NCI-H345 treated with DMSO at 0.1 percent for 48 hours (cell line): ENCODE results near the gene PCDHGA7.
"Not testable (repeated sequence)": the region's sequence is repeated elsewhere in the genome, so short reads cannot be mapped to it uniquely, and the experiment has no call there.

ENCODE experiments used
- DNase-seq: peaks from one replicate; lab custom pipeline; 2025; ENCODE audit not compliant: unreplicated experiment; lab: John Stamatoyannopoulos, UW

The PCDHGA7 gene

DNA sequence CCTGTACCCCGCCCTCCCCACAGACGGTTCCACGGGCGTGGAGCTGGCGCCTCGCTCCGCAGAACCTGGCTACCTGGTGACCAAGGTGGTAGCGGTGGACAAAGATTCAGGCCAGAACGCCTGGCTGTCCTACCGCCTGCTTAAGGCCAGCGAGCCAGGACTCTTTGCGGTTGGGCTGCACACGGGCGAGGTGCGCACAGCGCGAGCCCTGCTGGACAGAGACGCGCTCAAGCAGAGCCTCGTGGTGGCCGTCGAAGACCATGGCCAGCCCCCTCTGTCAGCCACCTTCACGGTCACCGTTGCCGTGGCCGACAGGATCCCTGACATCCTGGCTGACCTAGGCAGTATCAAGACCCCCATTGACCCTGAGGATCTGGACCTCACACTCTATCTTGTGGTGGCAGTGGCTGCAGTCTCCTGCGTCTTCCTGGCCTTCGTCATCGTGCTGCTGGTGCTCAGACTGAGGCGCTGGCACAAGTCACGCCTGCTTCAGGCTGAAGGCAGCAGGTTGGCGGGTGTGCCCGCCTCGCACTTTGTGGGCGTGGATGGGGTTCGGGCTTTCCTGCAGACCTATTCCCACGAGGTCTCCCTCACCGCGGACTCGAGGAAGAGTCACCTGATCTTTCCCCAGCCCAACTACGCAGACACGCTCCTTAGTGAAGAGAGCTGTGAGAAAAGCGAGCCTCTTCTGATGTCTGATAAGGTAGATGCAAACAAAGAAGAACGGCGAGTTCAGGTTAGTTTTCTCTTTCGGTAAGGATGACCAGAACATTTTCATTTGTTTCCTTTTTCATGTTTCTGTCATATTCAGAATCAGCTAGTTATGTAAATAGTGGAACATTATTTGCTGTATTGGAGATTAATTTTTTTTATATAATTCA, 16.3 kb upstream of the PCDHGA7 start:
- DNase-seq: no peak

DNA sequence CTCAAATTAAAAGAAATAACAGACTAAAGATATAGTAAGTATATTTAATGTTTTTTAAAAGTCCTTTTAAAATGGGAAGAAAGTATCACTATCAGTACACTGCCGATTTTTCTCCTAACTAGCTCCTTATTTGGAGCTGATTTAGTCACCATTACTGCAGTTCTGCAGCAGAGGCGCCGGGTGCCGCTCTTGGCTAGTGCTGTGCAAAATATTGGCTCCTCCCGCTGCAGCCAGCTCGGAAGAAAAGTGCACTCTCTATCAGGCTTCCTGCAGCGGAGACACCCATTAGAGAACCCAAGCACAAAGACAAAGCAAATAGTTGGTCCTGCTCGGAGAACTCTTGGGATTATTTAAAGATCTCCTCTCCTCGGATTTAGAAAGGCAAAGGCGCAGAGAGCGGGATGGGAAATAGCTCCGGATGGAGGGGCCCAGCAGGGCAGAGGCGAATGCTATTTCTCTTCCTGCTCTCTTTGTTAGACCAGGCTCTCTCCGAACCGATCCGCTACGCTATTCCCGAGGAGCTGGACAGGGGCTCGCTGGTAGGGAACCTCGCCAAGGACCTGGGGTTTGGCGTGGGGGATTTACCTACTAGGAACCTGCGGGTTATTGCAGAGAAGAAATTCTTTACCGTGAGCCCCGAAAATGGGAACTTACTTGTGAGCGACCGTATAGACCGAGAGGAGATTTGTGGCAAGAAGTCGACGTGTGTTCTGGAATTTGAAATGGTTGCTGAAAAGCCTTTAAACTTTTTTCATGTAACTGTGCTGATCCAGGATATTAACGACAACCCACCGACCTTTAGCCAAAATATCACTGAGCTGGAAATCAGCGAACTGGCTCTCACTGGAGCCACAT, 12.3 kb upstream of the PCDHGA7 start, which contains the start of gene PCDHGB3:
Gene PCDHGB3 (plus strand): TSS at position 249 of the 855 bp plus-strand sequence. CDS start 153 bp downstream, at position 402.
- DNase-seq: no peak

DNA sequence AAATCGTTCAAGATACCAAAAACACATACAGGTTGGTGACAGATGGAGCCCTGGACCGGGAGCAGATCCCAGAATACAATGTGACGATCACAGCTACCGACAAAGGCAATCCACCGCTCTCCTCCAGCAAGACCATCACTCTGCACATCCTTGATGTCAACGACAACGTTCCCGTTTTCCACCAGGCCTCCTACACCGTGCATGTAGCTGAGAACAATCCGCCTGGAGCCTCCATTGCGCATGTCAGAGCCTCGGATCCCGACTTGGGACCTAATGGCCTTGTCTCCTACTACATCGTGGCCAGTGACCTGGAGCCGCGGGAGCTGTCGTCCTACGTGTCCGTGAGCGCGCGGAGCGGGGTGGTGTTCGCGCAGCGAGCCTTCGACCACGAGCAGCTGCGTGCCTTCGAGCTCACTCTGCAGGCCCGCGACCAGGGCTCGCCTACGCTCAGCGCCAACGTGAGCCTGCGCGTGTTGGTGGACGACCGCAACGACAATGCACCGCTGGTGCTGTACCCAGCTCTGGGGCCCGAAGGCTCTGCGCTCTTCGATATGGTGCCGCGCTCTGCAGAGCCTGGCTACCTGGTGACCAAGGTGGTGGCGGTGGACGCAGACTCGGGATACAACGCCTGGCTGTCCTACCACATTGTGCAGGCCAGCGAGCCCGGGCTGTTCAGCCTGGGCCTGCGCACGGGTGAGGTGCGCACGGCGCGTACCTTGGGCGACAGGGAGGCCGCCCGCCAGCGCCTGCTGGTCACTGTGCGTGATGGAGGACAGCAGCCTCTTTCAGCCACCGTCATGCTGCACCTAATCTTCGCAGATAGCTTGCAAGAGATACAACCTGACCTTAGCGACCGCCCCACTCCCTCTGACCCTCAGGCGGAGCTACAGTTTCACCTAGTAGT, 10.7 kb upstream of the PCDHGA7 start:
- no peak for DNase-seq

DNA sequence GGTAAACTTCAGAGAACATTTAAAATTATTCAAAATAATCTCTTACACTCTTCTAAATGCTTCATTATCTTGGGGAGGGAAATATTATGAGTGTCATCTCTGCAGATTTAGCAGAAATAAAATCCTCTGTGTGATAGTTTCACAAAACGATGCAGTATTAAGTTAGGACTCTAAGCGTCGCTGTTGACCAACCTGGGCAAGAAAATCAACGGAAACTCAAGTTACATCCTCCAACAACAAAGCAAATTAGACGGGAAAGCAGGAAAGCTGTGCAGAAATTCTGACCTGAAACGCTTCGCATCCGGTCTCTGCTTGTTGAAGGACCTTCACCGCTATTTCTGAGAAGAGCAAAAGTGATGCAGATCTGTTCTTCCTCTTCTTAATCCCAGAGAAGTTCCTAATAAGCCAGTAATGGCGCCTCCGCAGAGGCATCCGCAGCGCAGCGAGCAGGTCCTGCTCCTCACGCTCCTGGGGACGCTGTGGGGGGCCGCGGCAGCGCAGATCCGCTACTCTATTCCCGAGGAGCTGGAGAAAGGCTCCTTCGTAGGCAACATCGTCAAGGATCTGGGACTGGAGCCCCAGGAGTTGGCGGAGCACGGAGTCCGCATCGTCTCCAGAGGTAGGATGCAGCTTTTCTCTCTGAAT, 8.7 kb upstream of the PCDHGA7 start, which contains the start of gene PCDHGA6:
Gene PCDHGA6 (plus strand): TSS at position 219 of the 645 bp plus-strand sequence. CDS start 193 bp downstream, at position 412.
- no peak for DNase-seq

DNA sequence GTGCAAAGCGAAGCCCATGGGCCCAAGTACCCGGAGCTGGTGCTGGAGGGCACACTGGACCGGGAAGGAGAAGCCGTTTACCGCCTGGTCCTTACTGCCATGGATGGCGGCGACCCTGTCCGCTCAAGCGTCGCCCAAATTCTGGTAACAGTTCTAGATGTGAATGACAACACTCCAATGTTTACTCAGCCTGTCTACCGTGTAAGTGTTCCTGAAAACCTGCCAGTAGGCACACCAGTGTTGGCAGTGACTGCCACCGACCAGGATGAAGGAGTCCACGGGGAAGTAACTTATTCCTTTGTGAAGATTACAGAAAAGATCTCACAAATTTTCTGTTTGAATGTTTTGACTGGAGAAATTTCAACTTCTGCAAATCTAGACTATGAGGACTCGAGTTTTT, 7.9 kb upstream of the PCDHGA7 start:
- no peak for DNase-seq

DNA sequence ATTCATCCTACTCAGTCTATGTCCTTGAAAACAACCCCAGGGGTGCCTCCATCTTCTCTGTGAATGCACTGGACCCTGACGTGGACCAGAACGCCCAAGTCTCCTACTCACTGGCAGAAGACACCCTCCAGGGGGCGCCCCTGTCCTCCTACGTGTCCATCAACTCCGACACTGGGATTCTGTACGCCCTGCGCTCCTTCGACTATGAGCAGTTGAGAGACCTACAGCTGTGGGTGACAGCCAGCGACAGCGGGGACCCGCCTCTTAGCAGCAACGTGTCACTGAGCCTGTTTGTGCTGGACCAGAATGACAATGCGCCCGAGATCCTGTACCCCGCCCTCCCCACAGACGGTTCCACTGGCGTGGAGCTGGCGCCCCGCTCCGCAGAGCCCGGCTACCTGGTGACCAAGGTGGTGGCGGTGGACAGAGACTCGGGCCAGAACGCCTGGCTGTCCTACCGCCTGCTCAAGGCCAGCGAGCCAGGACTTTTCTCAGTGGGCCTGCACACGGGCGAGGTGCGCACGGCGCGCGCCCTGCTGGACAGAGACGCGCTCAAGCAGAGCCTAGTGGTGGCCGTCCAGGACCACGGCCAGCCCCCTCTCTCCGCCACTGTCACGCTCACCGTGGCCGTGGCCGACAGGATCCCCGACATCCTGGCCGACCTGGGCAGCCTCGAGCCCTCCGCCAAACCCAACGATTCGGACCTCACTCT, 6.9 kb upstream of the PCDHGA7 start:
- DNase-seq: not testable (repeated sequence)

DNA sequence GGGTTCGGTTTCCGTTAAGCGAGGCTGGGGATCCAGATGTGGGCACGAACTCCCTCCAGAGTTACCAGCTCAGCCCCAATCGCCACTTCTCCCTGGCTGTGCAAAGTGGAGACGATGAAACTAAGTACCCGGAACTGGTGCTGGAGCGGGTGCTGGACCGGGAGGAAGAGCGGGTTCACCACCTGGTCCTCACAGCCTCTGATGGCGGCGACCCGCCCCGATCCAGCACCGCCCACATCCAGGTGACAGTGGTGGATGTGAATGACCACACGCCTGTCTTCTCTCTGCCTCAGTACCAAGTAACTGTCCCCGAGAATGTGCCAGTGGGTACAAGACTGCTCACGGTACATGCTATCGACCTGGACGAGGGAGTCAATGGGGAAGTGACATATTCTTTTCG, 803 bp downstream of the PCDHGA7 start:
- DNase-seq: no peak

DNA sequence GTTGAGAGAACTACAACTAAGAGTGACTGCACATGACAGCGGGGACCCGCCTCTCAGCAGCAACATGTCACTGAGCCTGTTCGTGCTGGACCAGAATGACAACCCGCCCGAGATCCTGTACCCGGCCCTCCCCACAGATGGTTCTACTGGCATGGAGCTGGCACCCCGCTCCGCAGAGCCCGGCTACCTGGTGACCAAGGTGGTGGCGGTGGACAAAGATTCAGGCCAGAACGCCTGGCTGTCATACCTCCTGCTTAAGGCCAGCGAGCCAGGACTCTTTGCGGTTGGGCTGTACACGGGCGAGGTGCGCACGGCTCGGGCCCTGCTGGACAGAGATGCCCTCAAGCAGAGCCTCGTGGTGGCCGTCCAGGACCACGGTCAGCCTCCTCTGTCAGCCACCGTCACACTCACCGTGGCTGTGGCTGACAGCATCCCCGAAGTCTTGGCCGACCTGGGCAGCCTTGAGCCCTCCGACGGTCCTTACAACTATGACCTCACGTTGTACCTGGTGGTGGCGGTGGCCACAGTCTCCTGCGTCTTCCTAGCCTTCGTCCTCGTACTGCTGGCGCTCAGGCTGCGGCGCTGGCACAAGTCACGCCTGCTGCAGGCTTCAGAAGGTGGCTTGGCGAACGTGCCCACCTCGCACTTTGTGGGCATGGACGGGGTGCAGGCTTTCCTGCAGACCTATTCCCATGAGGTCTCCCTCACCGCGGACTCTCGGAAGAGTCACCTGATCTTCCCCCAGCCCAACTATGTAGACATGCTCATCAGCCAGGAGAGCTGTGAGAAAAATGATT, 2.1 kb downstream of the PCDHGA7 start:
- DNase-seq: no peak

DNA sequence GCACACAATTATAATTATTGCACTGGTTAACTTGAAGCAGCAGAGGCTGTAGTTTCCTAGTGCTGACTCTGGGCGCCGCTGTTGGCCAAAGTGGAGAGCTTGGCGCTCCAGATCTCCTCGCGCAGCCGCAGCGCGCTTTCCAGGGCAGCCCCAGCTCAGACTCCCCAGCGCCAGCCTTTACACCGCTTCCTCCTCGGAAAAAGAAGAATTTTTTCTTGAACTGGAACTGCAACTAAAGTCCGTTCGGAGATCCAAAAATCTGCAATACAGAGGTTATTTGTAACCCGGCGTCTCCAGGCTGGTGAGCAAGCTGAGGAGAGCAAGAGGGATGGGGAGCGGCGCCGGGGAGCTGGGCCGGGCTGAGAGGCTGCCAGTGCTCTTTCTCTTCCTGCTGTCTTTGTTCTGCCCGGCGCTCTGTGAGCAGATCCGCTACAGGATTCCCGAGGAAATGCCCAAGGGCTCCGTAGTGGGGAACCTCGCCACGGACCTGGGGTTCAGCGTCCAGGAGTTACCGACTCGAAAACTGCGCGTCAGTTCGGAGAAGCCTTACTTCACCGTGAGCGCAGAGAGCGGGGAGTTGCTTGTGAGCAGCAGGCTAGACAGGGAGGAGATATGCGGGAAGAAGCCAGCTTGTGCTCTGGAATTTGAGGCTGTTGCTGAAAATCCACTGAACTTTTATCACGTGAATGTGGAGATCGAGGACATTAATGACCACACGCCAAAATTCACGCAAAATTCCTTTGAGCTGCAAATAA, 5.2 kb downstream of the PCDHGA7 start, which contains the start of gene PCDHGB4:
Gene PCDHGB4 (plus strand): TSS at position 142 of the 755 bp plus-strand sequence. CDS start 187 bp downstream, at position 329.
- DNase-seq: not testable (repeated sequence)

DNA sequence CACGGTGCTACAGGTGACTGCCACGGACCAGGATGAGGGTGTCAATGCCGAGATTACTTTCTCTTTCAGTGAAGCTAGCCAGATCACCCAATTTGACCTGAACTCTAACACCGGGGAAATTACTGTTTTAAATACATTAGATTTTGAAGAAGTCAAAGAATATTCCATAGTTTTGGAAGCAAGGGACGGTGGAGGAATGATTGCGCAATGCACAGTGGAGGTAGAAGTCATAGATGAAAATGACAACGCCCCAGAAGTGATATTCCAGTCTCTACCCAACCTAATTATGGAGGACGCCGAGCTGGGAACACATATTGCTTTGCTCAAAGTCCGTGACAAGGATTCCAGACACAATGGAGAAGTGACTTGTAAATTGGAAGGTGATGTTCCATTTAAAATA, 6.1 kb downstream of the PCDHGA7 start:
- DNase-seq: no peak

DNA sequence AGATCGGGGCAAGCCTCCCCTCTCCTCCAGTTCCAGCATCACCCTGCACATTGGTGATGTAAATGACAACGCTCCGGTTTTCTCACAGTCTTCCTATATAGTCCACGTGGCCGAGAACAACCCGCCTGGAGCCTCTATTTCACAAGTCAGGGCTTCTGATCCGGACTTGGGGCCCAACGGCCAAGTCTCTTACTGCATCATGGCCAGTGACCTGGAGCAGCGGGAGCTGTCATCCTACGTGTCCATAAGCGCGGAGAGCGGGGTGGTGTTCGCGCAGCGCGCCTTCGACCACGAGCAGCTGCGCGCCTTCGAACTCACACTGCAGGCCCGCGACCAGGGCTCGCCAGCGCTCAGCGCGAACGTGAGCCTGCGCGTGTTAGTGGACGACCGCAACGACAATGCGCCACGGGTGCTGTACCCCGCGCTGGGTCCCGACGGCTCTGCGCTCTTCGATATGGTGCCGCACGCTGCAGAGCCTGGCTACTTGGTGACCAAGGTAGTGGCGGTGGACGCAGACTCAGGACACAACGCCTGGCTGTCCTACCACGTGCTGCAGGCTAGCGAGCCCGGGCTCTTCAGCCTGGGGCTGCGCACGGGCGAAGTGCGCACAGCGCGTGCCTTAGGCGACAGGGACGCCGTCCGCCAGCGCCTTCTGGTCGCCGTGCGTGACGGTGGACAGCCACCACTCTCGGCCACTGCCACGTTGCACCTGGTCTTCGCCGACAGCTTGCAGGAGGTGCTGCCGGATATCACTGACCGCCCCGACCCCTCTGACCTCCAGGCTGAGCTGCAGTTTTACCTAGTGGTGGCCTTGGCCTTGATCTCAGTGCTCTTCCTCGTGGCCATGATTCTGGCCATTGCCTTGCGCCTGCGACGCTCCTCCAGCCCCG, 6.9 kb downstream of the PCDHGA7 start:
- DNase-seq: no peak

DNA sequence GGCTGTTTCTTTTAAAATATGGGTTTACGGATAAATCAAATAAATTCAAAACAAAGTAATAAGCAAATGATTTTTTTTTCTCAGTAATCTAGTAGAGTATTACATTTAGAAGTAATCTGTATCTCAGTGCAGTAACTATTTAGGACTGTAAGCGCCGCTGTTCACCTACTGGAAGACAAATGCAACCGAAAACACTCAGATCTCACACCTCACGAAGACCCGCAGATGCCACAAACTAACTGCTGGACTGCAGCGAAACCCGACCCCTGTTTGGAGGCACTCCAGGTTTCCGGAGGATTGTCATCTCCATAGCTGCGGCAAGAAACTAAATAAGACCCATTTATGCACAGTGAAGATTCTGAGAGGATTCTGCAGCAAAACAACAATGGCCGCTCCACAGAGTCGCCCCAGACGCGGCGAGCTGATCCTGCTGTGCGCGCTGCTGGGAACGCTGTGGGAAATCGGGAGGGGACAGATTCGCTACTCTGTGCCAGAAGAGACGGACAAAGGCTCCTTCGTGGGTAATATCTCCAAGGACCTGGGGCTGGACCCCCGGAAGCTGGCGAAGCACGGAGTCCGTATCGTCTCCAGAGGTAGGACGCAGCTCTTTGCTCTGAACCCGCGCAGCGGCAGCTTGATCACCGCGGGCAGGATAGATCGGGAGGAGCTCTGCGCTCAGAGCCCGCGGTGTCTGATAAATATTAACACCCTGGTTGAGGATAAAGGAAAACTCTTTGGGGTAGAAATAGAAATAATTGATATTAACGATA, 10.1 kb downstream of the PCDHGA7 start, which contains the start of gene PCDHGA8:
Gene PCDHGA8 (plus strand): TSS at position 205 of the 770 bp plus-strand sequence. CDS start 181 bp downstream, at position 386.
- no peak for DNase-seq

DNA sequence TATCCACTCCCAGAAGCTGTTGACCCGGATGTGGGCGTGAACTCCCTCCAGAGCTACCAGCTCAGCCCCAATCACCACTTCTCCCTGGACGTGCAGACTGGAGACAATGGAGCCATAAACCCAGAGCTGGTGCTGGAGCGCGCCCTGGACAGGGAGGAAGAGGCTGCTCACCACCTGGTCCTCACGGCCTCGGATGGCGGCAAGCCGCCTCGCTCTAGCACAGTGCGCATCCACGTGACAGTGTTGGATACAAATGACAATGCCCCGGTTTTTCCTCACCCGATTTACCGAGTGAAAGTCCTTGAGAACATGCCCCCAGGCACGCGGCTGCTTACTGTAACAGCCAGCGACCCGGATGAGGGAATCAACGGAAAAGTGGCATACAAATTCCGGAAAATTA, 10.7 kb downstream of the PCDHGA7 start:
- DNase-seq: no peak

DNA sequence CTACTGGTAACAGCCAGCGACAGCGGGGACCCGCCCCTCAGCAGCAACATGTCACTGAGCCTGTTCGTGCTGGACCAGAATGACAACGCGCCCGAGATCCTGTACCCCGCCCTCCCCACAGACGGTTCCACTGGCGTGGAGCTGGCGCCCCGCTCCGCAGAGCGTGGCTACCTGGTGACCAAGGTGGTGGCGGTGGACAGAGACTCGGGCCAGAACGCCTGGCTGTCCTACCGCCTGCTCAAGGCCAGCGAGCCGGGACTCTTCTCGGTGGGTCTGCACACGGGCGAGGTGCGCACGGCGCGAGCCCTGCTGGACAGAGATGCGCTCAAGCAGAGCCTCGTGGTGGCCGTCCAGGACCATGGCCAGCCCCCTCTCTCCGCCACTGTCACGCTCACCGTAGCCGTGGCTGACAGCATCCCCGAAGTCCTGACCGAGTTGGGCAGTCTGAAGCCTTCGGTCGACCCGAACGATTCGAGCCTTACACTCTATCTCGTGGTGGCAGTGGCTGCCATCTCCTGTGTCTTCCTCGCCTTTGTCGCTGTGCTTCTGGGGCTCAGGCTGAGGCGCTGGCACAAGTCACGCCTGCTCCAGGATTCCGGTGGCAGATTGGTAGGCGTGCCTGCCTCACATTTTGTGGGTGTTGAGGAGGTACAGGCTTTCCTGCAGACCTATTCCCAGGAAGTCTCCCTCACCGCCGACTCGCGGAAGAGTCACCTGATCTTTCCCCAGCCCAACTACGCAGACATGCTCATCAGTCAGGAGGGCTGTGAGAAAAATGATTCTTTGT, 12.1 kb downstream of the PCDHGA7 start:
- not testable (repeated sequence) for DNase-seq
